Gastroesophageal sphincter (tissue), 4 donors: ENCODE measurements around the gene MRPL27. TPM values are rescaled to one million over a fixed set of nuclear protein-coding genes. Genes with fewer than 3 reads are reported as not detected.

Experiments used
- ATAC-seq: fragments of 150-250 bp; one replicate; pipeline ENCODE4 v1.9.1; 2016; ENCODE audit warnings: mild to moderate bottlenecking, moderate library complexity
- H3K27ac ChIP-seq, 4 donors: fragments of 200-600 bp; sonication (generic) in 3 of 4; 1 replicate in 3 of 4; 2 replicates in 1 of 4; pipeline ENCODE4 v1.5.1; 2016 to 2019
- H3K27me3 ChIP-seq: fragments of 200-600 bp; sonication (generic); one replicate; pipeline ENCODE4 v1.5.1; 2019
- H3K36me3 ChIP-seq, 2 donors: fragments of 200-600 bp; sonication (generic); one replicate each; pipeline ENCODE4 v1.5.1; 2019; ENCODE audit warnings: control low read depth in 1 of 2
- H3K4me1 ChIP-seq, 3 donors: fragments of 200-600 bp; sonication (generic); 1 replicate in 2 of 3; 2 replicates in 1 of 3; pipeline ENCODE4 v1.5.1; 2016 to 2019; ENCODE audit warnings: control low read depth in 2 of 3
- H3K4me3 ChIP-seq, 2 donors: fragments of 200-600 bp; sonication (generic); one replicate each; pipeline ENCODE4 v1.5.1; 2019; ENCODE audit warnings: mild to moderate bottlenecking in 1 of 2, moderate library complexity in 1 of 2
- H3K9me3 ChIP-seq, 3 donors: fragments of 200-600 bp; sonication (generic); one replicate each; pipeline ENCODE4 v1.5.1; 2017 to 2019; ENCODE audit warnings: control low read depth in 2 of 3
- EP300 ChIP-seq: sonication (generic); formaldehyde crosslinking; IDR thresholded peaks from one replicate; pipeline ENCODE4 v1.6.1; 2017; ENCODE audit warnings: antibody characterized with exemption, mild to moderate bottlenecking
- POLR2A ChIP-seq, 2 donors: fragments of 450-650 bp; IDR thresholded peaks; one replicate each; pipeline ENCODE4 v1.6.1; 2017; ENCODE audit warnings: antibody characterized with exemption in 2 of 2, mild to moderate bottlenecking in 2 of 2, moderate library complexity in 1 of 2
- POLR2AphosphoS5 ChIP-seq: sonication (generic); formaldehyde crosslinking; IDR thresholded peaks from one replicate; pipeline ENCODE4 v1.6.1; 2017; ENCODE audit warnings: antibody characterized with exemption
- WGBS, 2 donors: methylation state at CpG; one replicate each; pipeline ENCODE4 v1.1.5; 2018; ENCODE audit warnings: low coverage in 1 of 2; 5-methylcytosine and 5-hydroxymethylcytosine counted together
- total RNA-seq, 4 donors: library from RNA; depleted of rRNA; stranded (reverse); fragments of >200 nt; gene quantifications; one replicate each; pipeline ENCODE4 v1.1.0, GENCODE V29; 2016
- TF ChIP-seq, protein P1 (sequence below), 4 experiments: fragments of 200-600 bp in 2 of 4; fragments of 450-650 bp in 2 of 4; sonication (generic) in 1 of 4; IDR thresholded peaks; one replicate each; pipeline ENCODE4 v1.5.1; 2017 to 2019; ENCODE audit warnings: antibody characterized with exemption in 4 of 4, mild to moderate bottlenecking in 2 of 4, moderate library complexity in 2 of 4

The MRPL27 gene
- total RNA-seq, 4 donors from 2014 or later, result 40.3 to 62.1 (median 52.2) TPM

DNA sequence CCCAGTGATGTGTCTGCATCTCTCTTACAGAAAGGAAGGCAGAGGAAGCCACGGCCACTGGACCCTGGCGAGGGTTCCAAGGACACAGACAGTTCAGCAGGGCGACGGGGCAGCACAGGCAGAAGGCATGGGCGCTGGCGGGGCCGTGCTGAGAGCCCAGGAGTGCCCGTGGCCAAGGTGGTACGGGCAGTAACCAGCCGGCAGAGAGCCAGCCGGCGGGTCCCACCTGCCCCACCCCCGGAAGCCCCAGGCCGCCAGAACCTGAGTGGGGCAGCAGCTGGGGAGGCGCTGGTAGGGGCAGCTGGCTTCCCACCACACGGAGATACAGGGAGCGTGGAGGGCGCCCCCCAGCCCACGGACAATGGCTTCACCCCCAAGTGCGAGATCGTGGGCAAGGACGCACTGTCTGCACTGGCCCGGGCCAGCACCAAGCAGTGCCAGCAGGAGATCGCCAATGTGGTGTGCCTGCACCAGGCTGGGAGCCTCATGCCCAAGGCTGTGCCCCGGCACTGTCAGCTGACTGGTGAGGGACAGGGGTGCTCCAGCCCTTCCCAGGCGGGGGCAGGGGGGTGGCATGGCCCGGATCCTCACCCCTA, 19.3 kb downstream of the MRPL27 start:
- ATAC-seq, result no peak
- Histone ChIP-seq H3K9me3 (no peaks in the 10 kb centered on the region), H3K4me1 (peaks cover 0 to 18% (median 1%) of the 10 kb centered on the region in 3 donors), H3K27ac (no peak overlapping the region), H3K27me3 (no peaks in the 10 kb centered on the region), H3K36me3 (peaks cover 0 to 65% of the 10 kb centered on the region in 2 donors), H3K4me3 (no peak overlapping the region)
- TF ChIP-seq EP300 (no peak), POLR2A (IDR thresholded peaks at IDR 0.05) (no peak), POLR2AphosphoS5 (no peak)
- TF ChIP-seq, protein P1, sequence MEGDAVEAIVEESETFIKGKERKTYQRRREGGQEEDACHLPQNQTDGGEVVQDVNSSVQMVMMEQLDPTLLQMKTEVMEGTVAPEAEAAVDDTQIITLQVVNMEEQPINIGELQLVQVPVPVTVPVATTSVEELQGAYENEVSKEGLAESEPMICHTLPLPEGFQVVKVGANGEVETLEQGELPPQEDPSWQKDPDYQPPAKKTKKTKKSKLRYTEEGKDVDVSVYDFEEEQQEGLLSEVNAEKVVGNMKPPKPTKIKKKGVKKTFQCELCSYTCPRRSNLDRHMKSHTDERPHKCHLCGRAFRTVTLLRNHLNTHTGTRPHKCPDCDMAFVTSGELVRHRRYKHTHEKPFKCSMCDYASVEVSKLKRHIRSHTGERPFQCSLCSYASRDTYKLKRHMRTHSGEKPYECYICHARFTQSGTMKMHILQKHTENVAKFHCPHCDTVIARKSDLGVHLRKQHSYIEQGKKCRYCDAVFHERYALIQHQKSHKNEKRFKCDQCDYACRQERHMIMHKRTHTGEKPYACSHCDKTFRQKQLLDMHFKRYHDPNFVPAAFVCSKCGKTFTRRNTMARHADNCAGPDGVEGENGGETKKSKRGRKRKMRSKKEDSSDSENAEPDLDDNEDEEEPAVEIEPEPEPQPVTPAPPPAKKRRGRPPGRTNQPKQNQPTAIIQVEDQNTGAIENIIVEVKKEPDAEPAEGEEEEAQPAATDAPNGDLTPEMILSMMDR (IDR thresholded peaks at IDR 0.05), result no peak
- 80% methylated on average over 1 of the region's 27 CpGs; no CpG with 5 or more reads in 1 of the 2 donors for WGBS, 2 donors

DNA sequence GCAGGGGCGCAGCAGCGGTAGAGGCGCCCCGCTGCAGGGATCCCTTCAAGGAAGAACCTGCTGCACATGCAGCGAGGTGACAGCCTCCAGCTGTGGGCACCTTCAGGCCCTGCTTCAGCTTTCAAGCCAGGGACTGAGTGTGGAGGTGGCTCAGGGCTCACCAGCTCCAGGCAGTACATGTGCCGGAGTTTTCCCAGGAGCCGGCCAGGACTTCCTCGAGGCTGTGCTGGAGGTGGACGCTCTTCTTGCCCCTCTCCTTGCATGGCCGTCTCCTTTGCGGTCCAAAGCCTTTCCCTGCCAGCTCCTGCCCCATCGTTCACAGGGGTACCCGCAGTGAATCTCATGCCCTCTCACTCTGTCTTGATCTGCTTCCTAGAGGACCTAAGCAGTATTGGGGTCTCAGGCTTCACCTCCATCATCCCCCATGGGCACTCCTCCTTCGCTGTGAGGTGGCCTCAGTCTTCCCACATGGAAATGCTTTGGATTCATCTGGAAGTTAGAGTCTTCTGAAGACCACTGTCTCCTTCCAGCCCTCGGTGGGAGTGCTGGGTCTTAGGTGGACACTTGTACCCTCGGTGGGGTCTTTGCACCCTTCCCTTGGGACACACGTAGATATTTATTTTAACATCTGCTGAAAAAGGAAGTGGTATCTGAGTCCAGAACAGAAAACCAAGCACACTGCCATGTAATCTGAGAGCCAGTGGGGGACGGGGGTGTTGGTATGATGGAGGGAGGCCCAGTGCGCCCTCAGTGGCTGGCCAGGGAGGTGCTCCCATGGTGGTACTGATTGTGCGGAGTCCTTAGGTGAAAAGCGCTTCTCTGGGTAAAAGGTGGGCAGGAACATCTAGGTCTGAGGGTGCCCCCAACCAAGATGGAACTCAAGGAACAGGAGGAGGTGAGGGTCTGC, 20.0 kb downstream of the MRPL27 start:
- Histone ChIP-seq H3K36me3 (peaks cover 0 to 58% of the 10 kb centered on the region in 2 donors), H3K9me3 (no peaks in the 10 kb centered on the region), H3K27me3 (no peaks in the 10 kb centered on the region), H3K4me3 (no peak overlapping the region), H3K27ac (peak overlapping the region in 1 of 4 donors; percentile 26), H3K4me1 (peaks cover 0 to 25% (median 9%) of the 10 kb centered on the region in 3 donors)
- ATAC-seq, result no peak
- TF ChIP-seq POLR2A (IDR thresholded peaks at IDR 0.05) (no peak), POLR2AphosphoS5 (no peak), EP300 (no peak)
- TF ChIP-seq, protein P1 (IDR thresholded peaks at IDR 0.05), result no peak
- 89 to 93% methylated on average over 6 to 15 of the region's 21 CpGs for WGBS, 2 donors

DNA sequence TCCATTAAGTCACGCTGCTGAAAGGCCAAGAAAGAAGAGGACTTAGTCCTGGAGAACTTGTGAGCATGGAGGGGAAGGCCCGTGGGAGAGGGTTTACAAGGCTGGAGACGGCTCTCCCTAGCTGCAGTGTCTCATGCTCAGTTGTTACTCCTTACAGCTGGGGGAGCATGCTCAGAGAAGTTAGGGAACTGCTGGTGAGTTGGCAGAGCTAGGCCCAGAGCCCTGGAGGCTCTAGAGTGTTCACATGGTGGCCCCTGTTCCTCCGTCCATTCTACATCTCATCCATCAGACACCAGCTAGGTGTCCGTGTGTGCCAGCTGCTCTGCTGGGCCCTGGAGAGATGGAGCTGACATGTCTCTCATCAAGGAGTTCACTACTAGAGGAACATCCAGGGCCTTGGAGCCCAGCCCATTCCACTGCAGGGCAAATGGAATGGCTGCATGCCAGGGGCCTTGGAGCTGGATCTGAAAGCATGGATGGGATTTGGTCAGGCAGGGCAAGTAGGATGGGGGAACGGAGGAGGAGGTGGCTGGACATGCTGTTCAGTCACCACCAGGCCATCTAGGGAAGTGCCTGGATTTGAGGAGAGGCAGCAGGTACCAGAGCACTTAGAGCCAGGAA, 20.8 kb downstream of the MRPL27 start:
- no peak for ATAC-seq
- H3K4me3 ChIP-seq, result no peak overlapping the region
- WGBS, 2 donors, result 40 to 76% methylated on average over 3 to 6 of the region's 6 CpGs

DNA sequence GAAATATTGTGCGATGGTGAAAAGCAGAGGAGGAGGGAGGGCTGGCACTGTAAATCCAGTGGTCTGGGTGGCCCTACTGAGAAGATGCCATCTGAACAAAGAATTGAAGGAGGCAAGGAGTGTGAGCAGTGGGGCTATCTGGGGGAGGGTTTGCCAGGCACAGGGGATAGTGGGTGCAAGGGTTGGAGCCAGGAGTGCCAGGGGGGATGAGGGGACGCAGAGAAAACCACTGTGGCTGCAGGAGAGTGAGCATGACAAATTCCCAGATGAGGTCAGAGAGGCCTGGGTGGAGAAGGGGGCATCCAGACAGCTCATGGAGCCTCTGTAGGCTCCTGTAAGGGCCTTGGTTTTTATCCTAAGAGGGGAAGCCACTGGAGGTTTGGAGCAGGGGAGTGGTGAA, 22.3 kb downstream of the MRPL27 start:
- Histone ChIP-seq H3K36me3 (peaks cover 0 to 36% of the 10 kb centered on the region in 2 donors), H3K4me1 (peaks cover 0 to 41% (median 16%) of the 10 kb centered on the region in 3 donors), H3K4me3 (no peak overlapping the region), H3K27me3 (no peaks in the 10 kb centered on the region), H3K27ac (no peak overlapping the region), H3K9me3 (no peaks in the 10 kb centered on the region)
- TF ChIP-seq EP300, result no peak
- WGBS, 2 donors, result 88 to 100% methylated on average over 1 to 2 of the region's 2 CpGs
- ATAC-seq, result no peak

More for the DNA sequence above, 20.8 kb downstream of the MRPL27 start:
- Histone ChIP-seq H3K27me3 (no peaks in the 10 kb centered on the region), H3K4me1 (peaks cover 0 to 33% (median 14%) of the 10 kb centered on the region in 3 donors), H3K9me3 (no peaks in the 10 kb centered on the region), H3K27ac (no peak overlapping the region), H3K36me3 (peaks cover 0 to 50% of the 10 kb centered on the region in 2 donors)
- TF ChIP-seq POLR2AphosphoS5 (no peak), POLR2A (IDR thresholded peaks at IDR 0.05) (no peak), EP300 (no peak)
- TF ChIP-seq, protein P1 (IDR thresholded peaks at IDR 0.05), result no peak

DNA sequence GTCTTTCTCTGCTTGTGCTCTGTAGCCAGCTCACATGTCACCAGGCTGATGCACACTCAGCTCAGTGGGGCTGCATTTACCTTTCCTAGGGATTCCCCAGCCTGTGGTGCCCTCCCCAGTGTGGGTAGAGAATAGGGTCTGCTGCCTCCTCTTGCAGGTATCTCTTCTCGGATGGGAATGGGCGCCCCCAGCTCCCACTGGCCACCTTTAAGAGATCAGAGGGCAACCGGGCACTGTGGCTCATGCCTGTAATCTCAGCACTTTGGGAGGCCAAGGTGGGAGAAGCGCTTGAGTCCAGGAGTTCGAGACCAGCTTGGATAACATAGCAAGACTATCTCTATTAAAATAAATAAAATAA, 23.8 kb downstream of the MRPL27 start:
- no peaks in the 10 kb centered on the region for H3K27me3 ChIP-seq
- TF ChIP-seq POLR2AphosphoS5 (no peak), EP300 (no peak), POLR2A (IDR thresholded peaks at IDR 0.05) (no peak)
- TF ChIP-seq, protein P1 (IDR thresholded peaks at IDR 0.05), result no peak
- H3K4me1 ChIP-seq, result peaks cover 0 to 50% (median 22%) of the 10 kb centered on the region in 3 donors
- no CpG with 5 or more reads among the region's 5 CpGs for WGBS, 2 donors
- no peak overlapping the region for H3K4me3 ChIP-seq
- no peaks in the 10 kb centered on the region for H3K9me3 ChIP-seq
- peaks cover 0 to 20% of the 10 kb centered on the region in 2 donors for H3K36me3 ChIP-seq
- H3K27ac ChIP-seq, result no peak overlapping the region
- ATAC-seq, result no peak
